Fibroblast of lung (primary cell): ENCODE data around the gene NFATC2IP. TPM values are rescaled to one million over a fixed set of nuclear protein-coding genes. Genes with fewer than 3 reads are reported as not detected.

ENCODE experiments used
- DNase-seq, 2 donors: peaks; one replicate each; pipeline versions ENCODE4 v3.0.0 to v3.0.0-alpha.2; 2010; ENCODE audit warnings: low read depth in 2 of 2
- H2AFZ ChIP-seq: 2 replicates; pipeline ENCODE4 v1.5.1; 2012; ENCODE audit warnings: low read length, control low read depth, inconsistent platforms
- H3K27ac ChIP-seq: 2 replicates; pipeline ENCODE4 v1.5.1; 2011; ENCODE audit warnings: low read length, control low read depth; ENCODE audit not compliant: insufficient read depth
- H3K27me3 ChIP-seq: 2 replicates; pipeline ENCODE4 v1.5.1; 2011; ENCODE audit warnings: mild to moderate bottlenecking, low read length; ENCODE audit not compliant: control insufficient read depth, insufficient read depth
- H3K36me3 ChIP-seq: 2 replicates; pipeline ENCODE4 v1.5.1; 2011; ENCODE audit warnings: low read length; ENCODE audit not compliant: control insufficient read depth, insufficient read depth
- H3K4me1 ChIP-seq: 2 replicates; pipeline ENCODE4 v1.5.1; 2011; ENCODE audit warnings: low read length; ENCODE audit not compliant: control insufficient read depth, insufficient read depth; ENCODE audit errors: extremely low read depth
- H3K4me2 ChIP-seq: 2 replicates; pipeline ENCODE4 v1.5.1; 2011; ENCODE audit warnings: low read length, control low read depth; ENCODE audit not compliant: insufficient read depth; ENCODE audit errors: extremely low read depth
- H3K4me3 ChIP-seq, 4 experiments: fragments of 200-600 bp in 1 of 4; sonication (generic) in 1 of 4; replicated peaks in 1 of 4; 2 replicates each; pipeline ENCODE4 v1.5.1; 2011 to 2016; ENCODE audit warnings: low read length in 4 of 4, low read depth in 3 of 4, mild to moderate bottlenecking in 3 of 4, control low read depth in 2 of 4, inconsistent platforms in 1 of 4, mixed read lengths in 1 of 4; ENCODE audit not compliant: insufficient read depth in 1 of 4; ENCODE audit errors: control extremely low read depth in 1 of 4
- H3K79me2 ChIP-seq: 2 replicates; pipeline ENCODE4 v1.5.1; 2012; ENCODE audit warnings: mild to moderate bottlenecking, low read length, inconsistent platforms; ENCODE audit not compliant: control insufficient read depth, insufficient read depth
- H3K9ac ChIP-seq: 2 replicates; pipeline ENCODE4 v1.5.1; 2011; ENCODE audit warnings: mild to moderate bottlenecking, low read length, control low read depth; ENCODE audit not compliant: insufficient read depth
- H3K9me3 ChIP-seq: 2 replicates; pipeline ENCODE4 v1.5.1; 2012; ENCODE audit warnings: low read depth, low read length; ENCODE audit not compliant: control insufficient read depth, insufficient read depth
- H4K20me1 ChIP-seq: 2 replicates; pipeline ENCODE4 v1.5.1; 2011; ENCODE audit warnings: low read length; ENCODE audit not compliant: control insufficient read depth, insufficient read depth; ENCODE audit errors: extremely low read depth
- EZH2 ChIP-seq: IDR thresholded peaks from 2 replicates; pipeline ENCODE4 v1.5.1; 2012; ENCODE audit warnings: low read length, control low read depth, mild to moderate bottlenecking; ENCODE audit errors: missing control alignments
- polyA plus RNA-seq, 2 donors: library from polyadenylated mRNA; depleted of rRNA in 1 of 2; stranded (reverse) in 1 of 2; unstranded in 1 of 2; fragments of >200 nt; gene quantifications; 2 replicates each; pipeline ENCODE4 v1.2.1, GENCODE V29; 2011 to 2012; ENCODE audit warnings: missing spikeins in 1 of 2
- total RNA-seq: library from RNA; depleted of rRNA; stranded (reverse); fragments of >200 nt; gene quantifications from 2 replicates; pipeline ENCODE4 v1.2.1, GENCODE V29; 2014
- TF ChIP-seq, protein P1 (sequence below), 2 donors: IDR thresholded peaks in 1 of 2; conservative IDR thresholded peaks in 1 of 2; 1 replicate in 1 of 2; 2 replicates in 1 of 2; pipeline ENCODE4 v1.5.1; 2011 to 2012; ENCODE audit warnings: low read length in 2 of 2, control low read depth in 1 of 2, inconsistent platforms in 1 of 2, low read depth in 1 of 2, mild to moderate bottlenecking in 1 of 2

The NFATC2IP gene
- total and polyA plus RNA-seq, 2 donors (not counting 1 experiment from before 2014, with no cell fraction given), result 16.0 to 25.6 TPM

DNA sequence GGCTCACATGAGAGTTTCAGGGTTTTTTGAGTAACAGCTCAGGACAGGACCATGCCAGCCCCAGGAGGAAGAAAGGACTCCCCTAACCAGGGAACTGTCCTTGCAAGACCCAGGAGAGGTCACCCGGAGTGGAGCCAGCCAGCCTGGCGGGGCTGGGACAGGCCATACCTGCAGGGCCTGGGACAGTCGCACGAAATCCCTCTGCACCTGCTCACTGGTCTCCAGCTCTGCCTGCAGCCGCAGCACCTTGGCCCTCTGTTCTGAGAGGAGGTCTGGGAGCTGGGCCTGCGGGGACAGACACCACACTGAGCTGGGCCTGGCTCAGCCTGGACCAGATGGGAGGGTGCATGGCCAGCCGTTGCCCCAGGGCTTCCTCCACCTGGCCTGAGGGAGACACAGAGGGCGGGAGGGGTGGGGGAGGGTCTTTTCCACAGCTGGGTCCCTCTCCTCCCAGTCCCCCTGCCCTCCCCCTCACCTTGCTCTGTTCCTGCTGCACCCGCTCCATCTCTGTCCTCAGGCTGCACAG lies 45.4 kb upstream of the NFATC2IP start:
- Histone ChIP-seq H3K27me3 (no peaks in the 10 kb centered on the region), H2AFZ (no peak overlapping the region), H3K4me3 (no peak overlapping the region), H3K9ac (no peak overlapping the region), H3K9me3 (no peaks in the 10 kb centered on the region), H3K36me3 (peaks cover 6% of the 10 kb centered on the region), H3K4me2 (no peak overlapping the region), H4K20me1 (no peaks in the 10 kb centered on the region), H3K4me1 (no peaks in the 10 kb centered on the region), H3K27ac (no peak overlapping the region), H3K79me2 (no peaks in the 10 kb centered on the region)
- TF ChIP-seq, protein P1, sequence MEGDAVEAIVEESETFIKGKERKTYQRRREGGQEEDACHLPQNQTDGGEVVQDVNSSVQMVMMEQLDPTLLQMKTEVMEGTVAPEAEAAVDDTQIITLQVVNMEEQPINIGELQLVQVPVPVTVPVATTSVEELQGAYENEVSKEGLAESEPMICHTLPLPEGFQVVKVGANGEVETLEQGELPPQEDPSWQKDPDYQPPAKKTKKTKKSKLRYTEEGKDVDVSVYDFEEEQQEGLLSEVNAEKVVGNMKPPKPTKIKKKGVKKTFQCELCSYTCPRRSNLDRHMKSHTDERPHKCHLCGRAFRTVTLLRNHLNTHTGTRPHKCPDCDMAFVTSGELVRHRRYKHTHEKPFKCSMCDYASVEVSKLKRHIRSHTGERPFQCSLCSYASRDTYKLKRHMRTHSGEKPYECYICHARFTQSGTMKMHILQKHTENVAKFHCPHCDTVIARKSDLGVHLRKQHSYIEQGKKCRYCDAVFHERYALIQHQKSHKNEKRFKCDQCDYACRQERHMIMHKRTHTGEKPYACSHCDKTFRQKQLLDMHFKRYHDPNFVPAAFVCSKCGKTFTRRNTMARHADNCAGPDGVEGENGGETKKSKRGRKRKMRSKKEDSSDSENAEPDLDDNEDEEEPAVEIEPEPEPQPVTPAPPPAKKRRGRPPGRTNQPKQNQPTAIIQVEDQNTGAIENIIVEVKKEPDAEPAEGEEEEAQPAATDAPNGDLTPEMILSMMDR (conservative IDR thresholded peaks at IDR 0.05 in 1 of 2, IDR thresholded peaks at IDR 0.05 in 1 of 2; ENCODE audit: low read depth in 1 of 2, low read length in 2 of 2), result no peak
- no peak for TF ChIP-seq EZH2
- no peak for DNase-seq

DNA sequence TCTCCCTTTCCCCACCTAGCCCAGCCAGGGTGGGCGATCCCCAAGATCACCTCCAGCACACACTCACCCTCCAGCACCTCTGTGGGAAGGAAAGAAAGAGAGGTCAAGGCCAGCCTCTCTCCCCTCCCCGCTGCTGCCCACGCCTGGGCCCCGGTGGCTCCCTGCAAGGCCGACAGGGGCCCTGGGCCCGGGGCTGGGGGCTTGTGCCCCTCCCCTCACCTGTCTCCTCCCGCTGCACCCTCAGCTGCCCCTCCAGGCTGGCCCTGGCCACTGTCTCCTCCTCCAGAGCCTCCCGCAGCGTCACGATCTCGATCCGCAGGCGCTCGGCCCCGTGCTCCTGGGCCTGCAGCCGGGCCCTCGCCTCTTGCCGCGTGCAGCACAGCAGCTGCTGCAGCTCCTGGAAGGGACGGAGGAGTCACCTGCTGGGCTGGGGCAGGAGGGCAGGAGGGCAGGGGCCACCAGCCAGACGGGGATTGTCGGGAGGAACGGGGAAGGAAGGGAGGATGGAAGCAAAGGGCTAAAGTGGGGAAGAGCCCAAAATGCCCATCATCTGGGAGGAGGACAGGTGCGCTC lies 44.9 kb upstream of the NFATC2IP start:
- Histone ChIP-seq H3K4me3 (no peak overlapping the region), H3K27ac (no peak overlapping the region), H3K27me3 (no peaks in the 10 kb centered on the region), H3K36me3 (peaks cover 10% of the 10 kb centered on the region), H3K9me3 (no peaks in the 10 kb centered on the region), H3K4me2 (no peak overlapping the region), H3K9ac (no peak overlapping the region), H4K20me1 (no peaks in the 10 kb centered on the region), H2AFZ (no peak overlapping the region), H3K79me2 (no peaks in the 10 kb centered on the region), H3K4me1 (no peaks in the 10 kb centered on the region)
- DNase-seq, result no peak
- TF ChIP-seq, protein P1 (conservative IDR thresholded peaks at IDR 0.05 in 1 of 2, IDR thresholded peaks at IDR 0.05 in 1 of 2; ENCODE audit: low read depth in 1 of 2, low read length in 2 of 2), result no peak
- TF ChIP-seq EZH2, result no peak

DNA sequence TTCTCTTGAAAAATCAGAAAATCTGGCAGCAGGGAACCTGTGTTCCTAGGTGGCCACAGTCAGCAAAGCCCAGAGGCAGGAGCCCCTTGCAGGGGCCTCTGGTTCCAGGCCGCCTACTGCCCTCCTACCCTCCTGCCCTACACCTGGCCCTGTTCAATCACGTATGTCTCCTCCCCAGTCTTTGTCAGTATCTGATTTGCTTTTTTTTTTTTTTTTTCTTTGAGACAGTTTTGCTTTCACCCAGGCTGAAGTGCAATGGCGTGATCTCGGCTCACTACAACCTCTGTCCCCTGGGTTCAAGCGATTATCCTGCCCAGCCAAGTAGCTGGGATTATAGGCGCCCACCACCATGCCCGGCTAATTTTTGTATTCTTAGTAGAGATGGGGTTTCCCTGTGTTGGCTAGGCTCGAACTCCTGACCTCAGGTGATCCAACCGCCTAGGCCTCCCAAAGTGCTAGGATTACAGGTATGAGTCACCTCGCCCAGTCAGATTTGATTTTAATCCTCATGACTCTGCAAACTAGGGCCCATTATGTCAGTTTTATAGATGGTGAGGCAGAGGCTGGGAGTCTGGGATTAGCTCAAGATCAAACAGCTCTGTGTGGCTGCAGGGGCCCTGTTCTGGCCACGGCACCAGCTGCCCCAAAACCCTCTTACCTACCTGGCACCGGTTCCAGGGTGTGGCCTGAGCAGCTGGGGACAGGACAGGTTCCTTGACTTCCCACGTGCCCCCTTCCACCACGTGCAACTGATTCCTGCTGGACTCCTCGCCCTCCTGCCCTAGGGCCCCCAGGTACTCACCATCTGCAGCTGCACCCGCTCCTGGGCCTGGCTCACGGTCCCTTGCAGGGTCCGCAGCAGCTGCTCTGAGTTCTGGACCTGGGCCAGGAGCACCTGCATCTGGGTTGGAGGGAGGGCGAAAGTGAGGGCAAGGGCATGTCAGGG lies 40.4 kb upstream of the NFATC2IP start:
- Histone ChIP-seq H3K27me3 (no peaks in the 10 kb centered on the region), H3K4me3 (no peak overlapping the region), H2AFZ (no peak overlapping the region), H3K9ac (no peak overlapping the region), H3K9me3 (no peaks in the 10 kb centered on the region), H3K4me2 (no peak overlapping the region), H3K79me2 (no peaks in the 10 kb centered on the region), H4K20me1 (no peaks in the 10 kb centered on the region), H3K36me3 (peaks cover 9% of the 10 kb centered on the region), H3K4me1 (no peaks in the 10 kb centered on the region), H3K27ac (no peak overlapping the region)
- DNase-seq, result no peak
- no peak for TF ChIP-seq EZH2
- TF ChIP-seq, protein P1 (conservative IDR thresholded peaks at IDR 0.05 in 1 of 2, IDR thresholded peaks at IDR 0.05 in 1 of 2; ENCODE audit: low read depth in 1 of 2, low read length in 2 of 2), result no peak
